ENCODE data around the gene NMNAT3.

Gene NMNAT3

GRCh38 chr3:139691619-139692018 lies 13.8 kb upstream of the NMNAT3 start:
- no peak for TF ChIP-seq CTCF (conservative IDR thresholded peaks at IDR 0.05; ENCODE audit: low read depth)
- ChIA-PET POLR2A (ENCODE audit: low non-redundant PET) (no interaction called here), CTCF (interaction anchor here (0.7 kb wide), 1 partner anchor 11 kb away, joined by 7 read pairs; no protein-coding TSS in a partner anchor)
- no peak overlapping the region for H3K27ac ChIP-seq
- DNase-seq (ENCODE audit: low spot score) = no peak

- CTCF ChIA-PET = interaction anchor here (0.7 kb wide), 1 partner anchor 765 kb away, joined by 6 read pairs; no protein-coding TSS in a partner anchor
Measured at GRCh38 chr3:139689708-139690228, 12.0 kb upstream of the NMNAT3 start.

GRCh38 chr3:139689122-139689521 lies 11.3 kb upstream of the NMNAT3 start:
- ChIA-PET CTCF (no interaction called here), POLR2A (ENCODE audit: low non-redundant PET) (no interaction called here)
- DNase-seq (ENCODE audit: low spot score) = no peak
- no peak overlapping the region for H3K27ac ChIP-seq
- TF ChIP-seq CTCF (conservative IDR thresholded peaks at IDR 0.05; ENCODE audit: low read depth) = no peak

More at GRCh38 chr3:139689708-139690228, 12.0 kb upstream of the NMNAT3 start:
- no peak overlapping the region for H3K27ac ChIP-seq
- no peak for TF ChIP-seq CTCF (conservative IDR thresholded peaks at IDR 0.05; ENCODE audit: low read depth)
- POLR2A ChIA-PET (ENCODE audit: low non-redundant PET) = no interaction called here
- DNase-seq (ENCODE audit: low spot score) = no peak

GRCh38 chr3:139687431-139687830 lies 9.7 kb upstream of the NMNAT3 start:
- CTCF ChIA-PET = no interaction called here
- DNase-seq (ENCODE audit: low spot score) = no peak
- TF ChIP-seq CTCF (conservative IDR thresholded peaks at IDR 0.05; ENCODE audit: low read depth) = no peak

GRCh38 chr3:139686624-139687023 lies 8.9 kb upstream of the NMNAT3 start:
- no peak for TF ChIP-seq CTCF (conservative IDR thresholded peaks at IDR 0.05; ENCODE audit: low read depth)
- ChIA-PET POLR2A (ENCODE audit: low non-redundant PET) (no interaction called here), CTCF (no interaction called here)
- no peak overlapping the region for H3K27ac ChIP-seq
- no peak for DNase-seq (ENCODE audit: low spot score)

More at GRCh38 chr3:139687431-139687830, 9.7 kb upstream of the NMNAT3 start:
- POLR2A ChIA-PET (ENCODE audit: low non-redundant PET) = no interaction called here
- no peak overlapping the region for H3K27ac ChIP-seq

GRCh38 chr3:139686206-139686605 lies 8.4 kb upstream of the NMNAT3 start:
- POLR2A ChIA-PET (ENCODE audit: low non-redundant PET) = no interaction called here
- TF ChIP-seq CTCF (conservative IDR thresholded peaks at IDR 0.05; ENCODE audit: low read depth) = no peak
- no peak for DNase-seq (ENCODE audit: low spot score)
- no peak overlapping the region for H3K27ac ChIP-seq
- CTCF ChIA-PET = interaction anchor here (0.6 kb wide), 1 partner anchor 176 kb away, joined by 3 read pairs; no protein-coding TSS in a partner anchor

Measured in RWPE1 (cell line).